Ureter (tissue), 1 donor: Measurements from ENCODE around the gene STK16. TPM values are rescaled to one million over a fixed set of nuclear protein-coding genes. Genes with fewer than 3 reads are reported as not detected.
"Not testable (repeated sequence)": the region's sequence is repeated elsewhere in the genome, so short reads cannot be mapped to it uniquely, and the experiment has no call there.

Experiments used
- DNase-seq: peaks from one replicate; pipeline ENCODE4 v3.0.0-alpha.2; 2020; ENCODE audit warnings: low spot score
- total RNA-seq: library from RNA; stranded (reverse); gene quantifications from one replicate; pipeline ENCODE4 v1.2.4, GENCODE V29; 2023
- donor health status: DM: yes; HTN: yes; CAD: no.

STK16 gene, protein sequence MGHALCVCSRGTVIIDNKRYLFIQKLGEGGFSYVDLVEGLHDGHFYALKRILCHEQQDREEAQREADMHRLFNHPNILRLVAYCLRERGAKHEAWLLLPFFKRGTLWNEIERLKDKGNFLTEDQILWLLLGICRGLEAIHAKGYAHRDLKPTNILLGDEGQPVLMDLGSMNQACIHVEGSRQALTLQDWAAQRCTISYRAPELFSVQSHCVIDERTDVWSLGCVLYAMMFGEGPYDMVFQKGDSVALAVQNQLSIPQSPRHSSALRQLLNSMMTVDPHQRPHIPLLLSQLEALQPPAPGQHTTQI
- total RNA-seq = 32.9 TPM

DNA sequence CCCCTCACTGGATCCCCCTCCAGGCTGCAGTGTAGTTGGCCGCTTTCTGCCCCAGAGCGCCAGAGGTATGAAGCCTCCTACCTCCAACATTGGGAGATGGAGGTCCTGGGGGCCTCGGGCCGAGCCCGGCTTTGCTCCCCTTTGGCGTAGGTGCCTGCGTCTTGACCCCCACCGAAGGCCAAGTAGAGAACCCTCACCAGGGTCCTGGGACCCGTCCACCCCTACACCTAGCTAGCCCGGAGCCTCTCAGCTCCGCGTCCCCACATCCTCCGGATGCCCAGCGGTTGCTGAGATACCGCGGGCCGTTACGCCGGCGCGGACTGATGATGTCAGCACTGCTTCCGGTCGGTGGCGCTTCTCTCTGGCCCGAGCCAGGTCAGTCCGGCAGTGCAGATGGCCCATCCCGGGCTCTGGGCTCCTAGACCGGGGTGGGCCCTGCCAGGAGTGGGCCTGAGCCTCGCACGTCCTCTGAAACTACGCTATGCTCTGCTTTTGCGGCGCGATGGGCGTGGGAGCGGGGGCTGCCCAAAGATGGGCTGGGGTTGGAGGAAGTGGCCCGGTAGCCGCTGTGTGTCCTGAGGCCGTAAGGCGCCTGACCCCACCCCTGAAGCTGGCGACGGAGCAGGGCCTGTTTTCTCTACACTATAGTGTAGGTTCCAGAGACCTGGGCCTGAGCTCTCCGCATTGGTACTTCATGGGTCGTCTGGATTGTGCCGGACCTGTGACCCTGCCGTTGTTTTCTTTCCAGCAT, at the start of gene STK16, which contains the start of gene GLB1L:
STK16 (plus strand) TSS at position 332 of the 751 bp plus-strand sequence. CDS start 521 bp downstream, outside the sequence.
GLB1L (minus strand) TSS at position 297 of the 751 bp plus-strand sequence. CDS start 1,871 bp downstream, outside the sequence.
- DNase-seq = peak; percentile 96

DNA sequence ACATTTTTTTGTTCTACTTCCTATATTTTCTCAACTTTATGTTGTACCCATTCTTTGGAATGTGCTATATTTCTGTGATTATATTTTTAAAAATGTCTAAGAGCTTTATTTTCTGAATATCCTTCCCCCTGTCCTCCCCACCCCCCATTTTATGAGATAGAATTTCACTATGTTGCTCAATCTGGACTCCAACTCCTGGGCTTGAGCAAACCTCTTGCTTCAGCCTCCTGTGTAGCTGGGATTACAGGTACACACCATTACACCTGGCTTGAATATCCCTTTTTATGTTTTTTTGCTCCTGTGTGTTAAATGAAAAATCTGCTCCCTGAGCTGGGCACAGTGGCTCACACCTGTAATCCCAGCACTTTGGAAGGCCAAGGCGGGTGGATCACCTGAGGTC, 47.9 kb upstream of the STK16 start:
- no peak for DNase-seq

DNA sequence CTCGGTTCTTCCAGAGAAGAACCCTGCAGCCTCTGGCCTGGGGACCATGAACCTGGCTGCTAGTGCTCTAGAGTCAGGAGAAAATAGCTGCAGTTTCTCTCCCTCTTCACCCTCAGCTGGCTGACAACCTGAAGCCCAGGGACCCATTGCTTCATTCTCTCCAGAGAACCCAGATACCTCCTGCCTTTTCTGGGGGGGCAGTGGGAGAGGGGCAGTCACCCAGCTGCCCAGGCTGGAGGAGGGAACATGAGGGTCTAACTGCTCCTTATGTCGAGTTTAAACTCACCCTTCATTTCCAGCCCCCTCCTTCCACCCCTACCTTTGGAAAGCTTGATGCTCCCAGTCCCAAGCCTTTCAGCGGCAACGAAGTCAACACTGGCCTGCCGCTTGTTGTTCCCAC, 46.3 kb upstream of the STK16 start:
- no peak for DNase-seq

DNA sequence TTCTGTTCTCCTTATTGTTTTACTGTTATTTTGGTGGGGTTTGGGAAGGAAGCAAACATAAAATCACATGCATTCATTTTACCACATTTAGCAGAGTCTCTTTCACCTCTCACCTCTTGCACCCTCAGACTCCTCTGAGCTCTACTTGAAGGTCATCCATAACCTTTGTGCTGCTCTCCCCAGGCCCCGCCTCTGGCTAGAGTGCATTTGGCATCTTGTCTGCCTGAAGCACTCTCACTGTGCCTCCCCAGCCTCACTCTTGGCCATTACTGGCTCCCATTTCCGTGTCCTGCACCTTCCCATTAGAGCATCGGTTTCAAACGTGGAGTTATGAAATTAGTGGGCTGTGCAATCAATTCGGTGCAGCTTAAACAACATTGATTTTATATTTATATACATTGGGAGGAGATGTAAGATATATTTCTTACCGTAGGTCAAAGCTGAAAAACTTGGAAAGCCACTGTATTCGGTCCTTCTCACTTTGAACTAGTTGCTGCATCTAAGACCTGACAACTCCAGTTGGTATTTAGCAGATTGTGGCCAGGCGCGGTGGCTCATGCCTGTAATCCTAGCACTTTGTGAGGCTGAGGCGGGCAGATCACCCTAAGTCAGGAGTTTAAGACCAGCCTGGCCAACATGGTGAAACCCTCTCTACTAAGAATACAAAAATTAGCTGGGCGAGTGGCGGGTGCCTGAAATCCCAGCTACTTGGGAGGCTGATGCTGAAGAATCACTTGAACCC, 45.6 kb upstream of the STK16 start:
- no peak for DNase-seq

DNA sequence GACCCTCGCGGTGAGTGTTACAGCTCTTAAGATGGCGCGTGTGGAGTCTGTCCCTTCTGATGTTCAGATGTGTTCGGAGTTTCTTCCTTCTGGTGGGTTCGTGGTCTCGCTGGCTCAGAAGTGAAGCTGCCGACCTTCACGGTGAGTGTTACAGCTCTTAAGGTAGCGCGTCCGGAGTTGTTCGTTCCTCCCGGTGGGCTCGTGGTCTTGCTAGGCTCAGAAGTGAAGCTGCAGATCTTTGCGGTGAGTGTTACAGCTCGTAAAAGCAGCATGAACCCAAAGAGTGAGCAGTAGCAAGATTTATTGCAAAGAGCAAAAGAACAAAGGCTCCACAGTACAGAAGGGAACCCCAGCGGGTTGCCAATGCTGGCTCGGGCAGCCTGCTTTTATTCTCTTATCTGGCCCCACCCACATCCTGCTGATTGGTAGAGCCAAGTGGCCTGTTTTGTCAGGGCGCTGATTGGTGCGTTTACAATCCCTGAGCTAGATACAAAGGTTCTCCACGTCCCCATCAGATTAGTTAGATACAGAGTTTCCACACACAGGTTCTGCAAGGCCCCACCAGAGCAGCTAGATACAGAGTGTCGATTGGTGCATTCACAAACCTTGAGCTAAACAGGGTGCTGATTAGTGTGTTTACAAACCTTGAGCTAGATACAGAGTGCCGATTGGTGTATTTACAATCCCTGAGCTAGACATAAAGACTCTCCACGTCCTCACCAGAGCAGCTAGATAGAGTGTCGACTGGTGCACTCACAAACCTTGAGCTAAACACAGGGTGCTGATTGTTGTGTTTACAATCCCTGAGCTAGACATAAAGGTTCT, 44.6 kb upstream of the STK16 start:
- DNase-seq = not testable (repeated sequence)

DNA sequence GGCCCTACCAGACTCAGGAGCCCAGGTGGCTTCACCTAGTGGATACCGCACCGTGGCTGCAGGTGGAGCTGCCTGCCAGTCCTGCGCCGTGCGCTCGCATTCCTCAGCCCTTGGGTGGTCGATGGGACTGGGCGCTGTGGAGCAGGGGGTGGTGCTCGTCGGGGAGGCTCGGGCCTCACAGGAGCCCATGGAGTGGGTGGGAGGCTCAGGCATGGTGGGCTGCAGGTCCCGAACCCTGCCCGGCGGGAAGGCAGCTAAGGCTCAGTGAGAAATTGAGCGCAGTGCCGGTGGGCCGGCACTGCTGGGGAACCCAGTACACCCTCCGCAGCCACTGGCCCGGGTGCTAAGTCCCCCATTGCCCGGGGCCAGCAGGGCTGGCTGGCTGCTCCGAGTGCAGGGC, 43.9 kb upstream of the STK16 start:
- DNase-seq = not testable (repeated sequence)

DNA sequence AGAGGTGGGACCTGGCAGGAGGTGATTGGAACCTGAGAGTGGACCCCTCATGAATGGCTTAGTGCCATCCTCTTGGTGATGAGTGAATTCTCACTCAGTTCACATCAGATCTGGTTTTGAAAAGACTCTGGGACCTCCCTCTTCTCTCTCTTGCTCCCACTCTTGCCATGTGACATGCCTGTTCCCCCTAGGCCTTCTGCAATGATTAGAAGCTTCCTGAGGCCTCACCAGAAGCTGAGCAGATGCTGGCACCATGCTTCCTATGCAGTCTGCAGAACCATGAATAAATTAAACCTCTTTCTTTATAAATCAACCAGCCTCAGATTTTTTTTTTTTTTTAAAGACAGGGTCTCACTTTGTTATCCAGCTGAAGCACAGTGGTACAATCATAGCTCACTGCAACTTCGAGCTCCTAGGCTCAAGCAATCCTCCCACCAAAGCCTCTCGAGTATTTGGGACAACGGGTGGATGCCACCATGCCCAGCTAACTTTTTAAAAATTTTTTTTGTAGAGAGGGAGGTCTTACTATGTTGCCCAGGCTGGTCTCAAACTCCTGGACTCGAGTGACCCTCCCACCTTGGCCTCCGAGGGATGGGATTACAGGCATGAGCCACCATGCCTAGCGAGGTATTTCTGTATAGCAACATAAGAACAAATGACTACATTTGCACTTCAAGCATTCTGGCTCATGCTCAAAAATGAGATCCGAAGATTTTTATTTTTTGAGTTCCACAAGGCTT, 40.7 kb upstream of the STK16 start:
- no peak for DNase-seq

DNA sequence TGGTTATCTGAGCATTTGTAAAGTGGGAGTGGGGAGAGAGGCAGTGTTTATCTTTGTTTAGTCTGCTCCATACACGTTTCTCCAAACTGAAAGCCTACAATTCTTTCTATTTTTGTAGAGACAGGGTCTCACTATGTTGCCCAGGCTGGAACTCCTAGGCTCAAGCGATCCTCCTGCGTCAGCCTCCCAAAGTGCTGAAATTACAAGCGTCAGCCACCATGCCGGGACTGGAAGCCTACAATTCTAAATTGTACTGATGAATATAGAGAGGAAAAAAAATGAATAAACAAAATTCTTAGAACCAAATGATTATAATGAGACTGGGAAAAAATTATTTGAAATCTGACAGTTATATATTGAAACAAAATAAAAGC, 40.1 kb upstream of the STK16 start:
- no peak for DNase-seq

DNA sequence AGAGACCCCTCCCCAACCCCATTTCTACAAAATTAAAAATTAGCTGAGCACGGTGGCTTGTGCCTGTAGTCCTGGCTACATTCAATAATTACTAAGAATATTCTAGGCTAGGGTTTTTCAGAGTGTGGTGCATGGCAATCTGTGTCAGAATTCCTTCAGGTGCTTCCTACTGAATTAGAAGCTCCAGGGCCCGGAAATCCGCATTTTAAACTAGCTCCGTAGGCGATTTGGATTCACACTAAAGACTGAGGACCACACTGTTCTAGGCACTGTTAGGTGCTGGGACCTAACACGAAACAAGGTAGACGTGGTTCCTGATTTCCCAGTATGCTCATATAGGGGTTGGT, 39.3 kb upstream of the STK16 start:
- no peak for DNase-seq

DNA sequence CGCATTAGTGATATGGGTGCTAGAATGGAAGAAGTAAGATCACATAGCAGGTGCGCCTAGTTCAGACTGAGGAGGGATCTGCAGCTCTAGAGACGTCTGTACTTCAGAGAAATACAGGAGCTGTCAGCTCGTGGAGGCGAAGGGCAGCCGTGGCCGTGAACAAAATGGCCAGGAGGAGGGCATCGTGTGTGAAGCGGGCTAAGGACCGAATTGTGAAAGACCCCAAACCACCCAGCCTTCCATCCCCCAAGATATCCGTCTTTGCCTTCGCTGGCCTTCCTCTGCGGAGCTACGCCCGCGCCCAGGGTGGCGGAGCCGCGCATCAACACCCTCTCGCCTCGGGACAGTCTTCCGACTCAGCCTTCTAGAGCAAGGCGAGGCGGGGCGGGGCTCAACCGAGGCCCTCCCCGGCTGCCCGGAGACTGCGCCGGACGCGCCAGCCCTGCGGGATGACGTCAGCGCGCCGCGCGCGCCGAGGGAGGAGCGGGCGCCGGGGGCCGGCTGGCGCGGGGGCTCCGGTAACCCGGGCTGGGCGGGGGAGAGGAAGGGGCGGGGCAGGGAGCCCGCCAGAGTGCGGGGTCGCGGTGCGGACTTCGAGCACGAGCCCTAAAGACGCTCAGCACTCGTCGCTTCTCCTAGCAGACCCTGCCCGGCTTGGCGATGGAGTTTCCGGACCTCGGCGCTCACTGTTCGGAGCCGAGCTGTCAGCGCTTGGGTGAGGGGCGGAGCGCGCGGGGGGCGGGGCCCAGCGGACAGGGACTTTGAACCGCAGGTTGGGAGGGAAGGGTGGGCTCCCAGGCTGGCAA, 38.7 kb upstream of the STK16 start, which contains the start of gene ZFAND2B:
ZFAND2B (plus strand) TSS at position 455 of the 806 bp plus-strand sequence; CDS start at position 661, 206 bp downstream.
- peak; percentile 95 for DNase-seq

DNA sequence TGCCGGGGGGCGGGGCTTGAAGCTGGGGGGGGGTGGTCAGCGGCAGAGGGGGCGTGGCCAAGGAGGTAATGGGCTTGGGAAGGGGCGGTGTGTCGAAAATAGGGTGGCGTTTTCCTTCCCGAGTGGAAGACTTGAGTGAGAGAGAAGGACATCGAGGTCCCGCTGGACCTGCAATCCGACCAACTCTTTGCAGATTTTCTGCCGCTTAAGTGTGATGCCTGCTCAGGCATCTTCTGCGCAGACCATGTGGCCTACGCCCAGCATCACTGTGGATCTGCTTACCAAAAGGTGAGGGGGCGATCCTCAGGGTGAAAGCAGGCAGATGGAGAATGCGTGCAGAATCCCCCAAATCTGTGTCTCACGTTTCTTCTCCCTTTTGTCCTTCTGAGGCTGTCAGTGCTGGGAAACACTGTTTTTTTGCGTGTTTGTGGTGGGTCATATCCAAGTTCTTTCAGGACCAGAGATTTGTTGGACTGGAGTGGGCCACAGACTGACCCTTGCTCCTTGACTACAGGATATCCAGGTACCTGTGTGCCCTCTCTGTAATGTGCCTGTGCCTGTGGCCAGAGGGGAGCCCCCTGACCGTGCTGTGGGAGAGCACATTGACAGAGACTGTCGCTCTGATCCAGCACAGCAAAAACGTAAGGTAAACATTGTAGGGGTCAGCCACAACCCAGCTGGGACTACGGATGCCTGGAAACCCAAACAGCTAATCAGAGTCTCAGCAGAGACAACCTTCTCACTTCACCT, 38.0 kb upstream of the STK16 start:
- DNase-seq = no peak

DNA sequence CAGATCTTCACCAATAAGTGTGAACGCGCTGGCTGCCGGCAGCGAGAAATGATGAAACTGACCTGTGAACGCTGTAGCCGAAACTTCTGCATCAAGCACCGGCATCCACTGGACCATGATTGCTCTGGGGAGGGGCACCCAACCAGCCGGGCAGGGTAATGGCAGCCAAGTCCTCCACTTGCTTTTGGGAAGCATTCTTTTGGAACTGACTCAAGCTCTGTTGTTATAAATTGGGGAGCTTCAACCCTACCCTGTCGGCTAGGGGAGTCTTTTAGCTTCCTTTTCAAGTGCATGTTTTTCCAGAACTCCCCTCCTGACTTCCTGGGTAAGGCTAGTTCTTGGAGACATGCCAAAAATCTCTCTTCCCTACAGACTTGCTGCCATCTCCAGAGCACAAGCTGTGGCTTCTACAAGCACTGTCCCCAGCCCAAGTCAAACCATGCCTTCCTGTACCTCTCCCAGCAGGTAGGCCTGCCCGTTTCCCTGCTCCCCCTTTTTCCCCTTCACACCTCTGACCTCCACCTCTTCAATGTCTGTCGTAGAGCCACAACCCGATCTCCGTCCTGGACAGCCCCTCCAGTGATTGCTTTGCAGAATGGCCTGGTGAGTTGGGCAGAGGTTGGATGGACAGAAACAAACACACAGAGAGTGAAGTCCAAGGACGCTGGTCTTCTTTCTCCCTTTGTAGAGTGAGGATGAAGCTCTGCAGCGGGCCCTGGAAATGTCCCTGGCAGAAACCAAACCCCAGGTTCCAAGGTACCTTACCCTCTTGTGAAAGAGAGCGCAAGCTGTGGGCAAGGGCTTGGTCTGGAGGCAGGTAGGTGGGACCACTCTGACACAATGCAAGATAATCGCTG, 37.2 kb upstream of the STK16 start:
- no peak for DNase-seq

DNA sequence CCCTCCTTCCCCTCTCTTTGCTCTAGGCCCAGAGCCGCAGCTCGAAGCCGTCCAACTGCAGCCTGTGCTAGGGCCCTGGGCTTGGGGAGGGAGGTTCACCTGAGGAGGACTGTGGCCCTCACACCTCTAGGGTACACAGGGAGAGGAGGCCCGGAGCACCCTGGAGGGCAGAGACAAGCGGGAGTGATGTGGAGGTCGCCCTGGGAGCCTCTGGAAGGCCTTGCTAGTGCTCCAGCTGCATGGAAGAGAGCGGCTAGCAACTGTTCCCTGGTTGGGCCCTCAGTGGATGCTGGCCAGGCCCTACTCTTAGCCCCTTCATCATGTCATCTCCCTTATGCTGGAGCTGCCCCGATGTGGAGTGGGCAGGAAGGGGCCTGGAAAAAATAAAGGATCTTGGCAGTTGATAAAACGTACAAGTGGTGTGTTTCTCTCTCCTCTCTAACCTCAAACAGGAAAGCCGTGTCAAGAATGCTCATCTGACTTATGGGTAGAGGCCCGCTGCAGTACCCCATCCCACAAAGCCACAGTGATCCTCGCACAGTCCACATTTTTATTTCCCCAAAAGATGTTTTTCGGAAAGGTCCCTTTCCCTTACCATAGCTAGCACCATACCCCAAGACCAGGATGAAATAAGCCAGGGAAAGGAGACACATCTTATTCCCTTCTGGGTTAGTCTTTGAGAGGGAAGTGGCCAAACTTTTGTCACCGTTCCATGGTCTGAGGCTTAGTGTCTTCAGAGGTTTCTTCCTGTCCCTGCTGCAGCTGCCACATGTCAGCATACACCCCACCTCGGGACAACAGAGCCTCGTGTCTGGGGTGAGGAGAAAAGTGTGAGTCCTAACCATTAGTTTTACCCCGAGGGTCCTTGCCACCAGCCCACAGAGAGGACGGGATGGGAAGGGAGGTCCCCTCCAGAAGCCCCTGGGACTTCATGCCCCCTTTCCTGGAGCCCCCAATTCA, 35.8 kb upstream of the STK16 start:
- no peak for DNase-seq

DNA sequence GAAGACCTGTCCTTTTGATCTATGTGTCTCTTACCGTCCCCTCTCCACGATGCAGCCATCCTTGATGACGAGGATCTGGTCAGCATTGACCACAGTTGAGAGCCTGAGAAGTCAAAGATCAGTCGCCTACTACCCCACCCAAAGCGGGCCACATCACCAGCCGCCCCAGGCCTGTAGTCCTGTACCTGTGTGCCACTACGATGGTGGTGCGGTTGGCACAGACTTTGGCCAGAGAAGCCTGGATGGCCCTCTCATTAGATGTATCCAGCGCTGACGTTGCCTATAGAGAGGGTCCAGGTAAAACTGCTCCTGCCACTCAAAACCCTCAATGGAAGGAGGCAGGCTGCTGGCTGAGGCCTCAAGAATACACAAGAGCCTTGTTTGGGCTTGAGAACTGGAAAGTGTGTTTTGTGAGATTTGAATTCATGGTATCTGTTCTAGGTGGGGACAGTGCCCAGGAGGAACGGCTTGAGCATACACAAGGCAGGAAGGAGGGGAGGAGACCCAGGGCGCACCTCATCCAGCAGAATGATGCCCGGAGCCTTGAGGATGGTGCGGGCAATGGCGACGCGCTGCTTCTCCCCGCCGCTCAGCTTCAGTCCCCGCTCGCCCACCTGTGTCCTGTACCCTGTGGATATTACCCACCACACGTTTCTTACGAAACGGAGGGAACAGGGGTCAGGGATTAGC, 34.9 kb upstream of the STK16 start:
- no peak for DNase-seq

DNA sequence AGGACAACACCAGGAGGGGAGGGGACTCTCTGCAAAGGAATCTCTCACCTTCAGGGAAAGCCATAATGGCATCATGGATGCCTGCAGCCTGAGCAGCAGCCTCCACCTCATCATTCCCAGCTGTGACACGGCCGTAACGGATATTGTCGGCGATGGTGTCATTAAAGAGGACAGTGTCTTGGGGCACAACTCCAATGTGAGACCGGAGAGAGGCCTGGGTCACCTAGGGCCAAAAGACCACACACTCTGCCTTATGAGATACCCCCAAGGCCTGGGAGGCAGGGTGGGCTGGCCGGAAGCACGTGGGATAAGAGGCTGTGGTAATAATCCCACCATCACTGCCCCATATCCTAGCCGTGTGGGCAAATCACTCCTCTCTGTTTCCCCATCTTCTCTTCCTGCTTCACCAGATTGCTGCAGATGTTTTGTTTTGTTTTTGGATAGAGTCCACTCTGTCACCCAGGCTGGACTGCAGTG, 34.4 kb upstream of the STK16 start:
- DNase-seq = no peak

DNA sequence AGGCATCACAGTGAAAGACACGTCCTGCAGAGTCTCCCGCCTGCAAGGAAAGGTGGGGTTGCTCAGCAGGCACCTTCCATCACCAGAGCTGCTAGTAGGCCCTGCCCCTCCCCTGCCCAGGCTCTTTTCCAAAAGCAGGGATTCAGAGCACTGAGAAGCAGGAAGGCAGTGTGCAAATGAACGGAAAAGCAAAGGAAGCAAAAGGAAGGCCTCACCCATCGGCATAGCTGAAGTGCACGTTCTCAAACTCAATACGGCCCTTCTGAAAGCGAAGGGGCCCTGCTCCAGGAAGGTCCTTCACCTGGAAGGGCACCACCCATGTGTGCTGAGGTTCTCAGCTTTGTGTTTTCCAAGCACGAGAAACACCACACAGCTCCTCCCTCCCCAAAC, 32.3 kb upstream of the STK16 start:
- no peak for DNase-seq
